Stimulated activated memory B cell treated with anti-CD40 and anti-IgM and Interleukin-4, amounts not matched to agents 10 μg/mL and 1 μg/mL and 100 μg/mL, for 72 hours (primary cell): ENCODE results near the gene PPP5C.
"Not testable (repeated sequence)": the region's sequence is repeated elsewhere in the genome, so short reads cannot be mapped to it uniquely, and the experiment has no call there.

ENCODE experiments used
- ATAC-seq: fragments of 150-1000 bp; cut with Tn5 transposase; 2 replicates; pipeline ENCODE4 v1.10.0; 2021
- H3K27ac Mint-ChIP-seq: one replicate; pipeline ENCODE4 v1.8.0; 2022; ENCODE audit warnings: mild to moderate bottlenecking, mixed read lengths
- H3K27me3 Mint-ChIP-seq: one replicate; pipeline ENCODE4 v1.8.0; 2022; ENCODE audit warnings: mixed read lengths
- H3K36me3 Mint-ChIP-seq: one replicate; pipeline ENCODE4 v1.8.0; 2022; ENCODE audit warnings: mixed read lengths
- H3K4me1 Mint-ChIP-seq: one replicate; pipeline ENCODE4 v1.8.0; 2022; ENCODE audit warnings: mixed read lengths
- H3K4me3 Mint-ChIP-seq: one replicate; pipeline ENCODE4 v1.8.0; 2022; ENCODE audit warnings: mild to moderate bottlenecking, moderate library complexity, mixed read lengths
- H3K9me3 Mint-ChIP-seq: one replicate; pipeline ENCODE4 v1.8.0; 2022; ENCODE audit warnings: mixed read lengths

Gene PPP5C, protein sequence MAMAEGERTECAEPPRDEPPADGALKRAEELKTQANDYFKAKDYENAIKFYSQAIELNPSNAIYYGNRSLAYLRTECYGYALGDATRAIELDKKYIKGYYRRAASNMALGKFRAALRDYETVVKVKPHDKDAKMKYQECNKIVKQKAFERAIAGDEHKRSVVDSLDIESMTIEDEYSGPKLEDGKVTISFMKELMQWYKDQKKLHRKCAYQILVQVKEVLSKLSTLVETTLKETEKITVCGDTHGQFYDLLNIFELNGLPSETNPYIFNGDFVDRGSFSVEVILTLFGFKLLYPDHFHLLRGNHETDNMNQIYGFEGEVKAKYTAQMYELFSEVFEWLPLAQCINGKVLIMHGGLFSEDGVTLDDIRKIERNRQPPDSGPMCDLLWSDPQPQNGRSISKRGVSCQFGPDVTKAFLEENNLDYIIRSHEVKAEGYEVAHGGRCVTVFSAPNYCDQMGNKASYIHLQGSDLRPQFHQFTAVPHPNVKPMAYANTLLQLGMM

DNA sequence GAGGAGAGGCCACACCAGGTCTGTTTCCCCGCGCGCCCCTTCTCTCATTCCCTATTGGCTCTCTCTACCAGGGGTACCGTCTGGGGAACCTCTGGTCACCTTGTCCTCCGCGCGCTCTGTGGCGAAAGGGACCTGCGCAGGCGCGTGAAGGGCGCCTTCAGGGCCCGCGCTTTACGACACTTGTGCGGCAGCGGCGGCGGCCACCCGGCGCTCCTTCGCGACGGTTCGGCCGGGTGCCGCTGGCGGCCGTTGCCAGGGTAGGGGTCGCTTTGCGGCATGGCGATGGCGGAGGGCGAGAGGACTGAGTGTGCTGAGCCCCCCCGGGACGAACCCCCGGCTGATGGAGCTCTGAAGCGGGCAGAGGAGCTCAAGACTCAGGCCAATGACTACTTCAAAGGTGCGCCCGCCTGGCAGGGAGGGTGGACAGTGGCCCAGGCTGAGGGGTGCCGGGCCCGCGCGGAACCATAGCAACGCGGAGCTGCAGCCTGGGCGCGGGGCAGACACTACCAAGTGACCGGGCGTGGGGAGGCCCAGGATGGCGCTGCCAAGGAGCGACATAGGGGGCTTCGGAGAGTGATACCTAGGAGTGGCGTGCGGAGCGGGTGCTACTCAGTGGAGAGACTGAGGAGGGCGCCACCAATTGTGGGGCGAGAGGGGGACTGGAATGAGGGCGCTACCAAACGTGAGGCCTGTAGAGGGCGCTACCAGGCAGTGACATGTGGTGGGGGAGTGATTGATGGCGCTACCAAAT lies at the start of gene PPP5C:
Gene PPP5C, plus strand, starts transcription at position 267 of the 751 bp plus-strand sequence. Its CDS starts 10 bp downstream, at position 277.
- H3K27ac Mint-ChIP-seq: peak within 1 kb of the TSS; percentile 86
- peak; percentile 87 for ATAC-seq
- H3K9me3 Mint-ChIP-seq: no peaks in the 10 kb centered on the region
- H3K36me3 Mint-ChIP-seq: peaks cover 29% of the 10 kb centered on the region
- peaks cover 25% of the 10 kb centered on the region for H3K27me3 Mint-ChIP-seq
- peaks cover 51% of the 10 kb centered on the region for H3K4me1 Mint-ChIP-seq
- peak within 1 kb of the TSS; percentile 91 for H3K4me3 Mint-ChIP-seq

DNA sequence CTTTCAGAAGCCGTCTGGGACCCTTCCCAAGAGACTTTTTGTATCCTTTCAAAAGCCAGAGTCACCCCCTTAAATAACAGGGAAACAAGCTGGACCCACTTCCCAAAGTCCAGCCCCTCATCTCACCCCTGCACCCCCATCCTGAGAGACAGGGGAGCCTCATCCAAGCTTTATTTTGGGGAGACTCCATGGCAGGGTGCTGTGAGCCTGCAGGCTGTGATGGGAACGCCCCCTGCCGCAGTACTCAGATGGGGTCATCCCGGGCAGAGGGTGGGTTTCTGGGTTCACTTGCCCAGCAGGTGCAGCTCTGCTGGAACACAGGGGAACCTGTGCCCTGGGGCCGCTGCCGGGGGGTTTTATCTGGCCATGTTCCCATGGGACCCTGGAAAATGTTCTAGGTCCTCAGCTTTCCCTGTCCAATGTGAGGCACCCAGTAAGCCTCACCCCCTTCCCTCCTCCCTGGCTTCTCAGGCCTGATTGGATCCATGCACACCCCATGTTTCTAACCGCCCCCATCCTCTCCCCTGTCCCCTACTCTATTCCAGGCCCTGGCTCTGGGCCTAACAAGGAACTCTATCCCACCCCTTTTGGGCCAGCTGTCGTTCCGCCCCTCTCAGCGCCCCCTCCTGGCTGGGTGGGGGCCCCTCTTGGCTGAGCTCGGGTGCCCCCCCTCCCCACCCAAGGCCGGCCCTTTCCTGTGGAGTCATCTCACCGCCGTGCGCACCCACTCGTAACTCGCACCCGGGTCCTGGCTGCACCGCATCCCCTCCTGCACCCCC lies 49.0 kb upstream of the PPP5C start:
- H3K4me1 Mint-ChIP-seq: peaks cover 7% of the 10 kb centered on the region
- no peaks in the 10 kb centered on the region for H3K9me3 Mint-ChIP-seq
- H3K4me3 Mint-ChIP-seq: no peak overlapping the region
- peaks cover 45% of the 10 kb centered on the region for H3K27me3 Mint-ChIP-seq
- no peak for ATAC-seq
- H3K36me3 Mint-ChIP-seq: no peaks in the 10 kb centered on the region
- H3K27ac Mint-ChIP-seq: no peak overlapping the region

DNA sequence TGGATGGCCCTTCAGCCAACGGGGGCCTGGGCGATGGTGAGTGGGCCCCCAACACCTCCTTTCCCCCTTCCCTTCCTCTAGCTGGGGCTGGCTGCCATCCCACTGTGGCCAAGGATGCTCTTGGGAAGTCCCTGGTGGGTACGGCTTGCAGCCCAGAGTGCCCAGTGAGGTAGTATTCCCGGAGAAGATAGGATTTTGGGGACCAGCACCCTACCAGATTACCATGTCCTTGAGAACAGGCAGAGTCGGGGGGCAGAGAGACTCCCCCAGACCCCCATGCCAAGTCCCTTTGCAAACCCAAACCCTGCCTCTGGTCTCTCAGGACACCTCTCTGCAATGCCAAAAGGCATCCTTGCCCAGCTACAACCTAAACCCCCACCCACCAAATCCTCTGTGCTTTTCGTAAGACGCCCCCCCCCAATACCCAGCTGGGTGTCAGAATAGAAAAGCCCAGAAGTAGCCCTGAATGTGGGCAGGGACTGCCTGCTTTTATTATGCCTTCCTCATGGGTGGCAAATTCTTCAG lies 48.3 kb upstream of the PPP5C start:
- Mint-ChIP-seq H3K4me3 (no peak overlapping the region), H3K27ac (no peak overlapping the region), H3K9me3 (no peaks in the 10 kb centered on the region), H3K4me1 (peaks cover 7% of the 10 kb centered on the region), H3K27me3 (peaks cover 45% of the 10 kb centered on the region), H3K36me3 (no peaks in the 10 kb centered on the region)
- ATAC-seq: no peak

DNA sequence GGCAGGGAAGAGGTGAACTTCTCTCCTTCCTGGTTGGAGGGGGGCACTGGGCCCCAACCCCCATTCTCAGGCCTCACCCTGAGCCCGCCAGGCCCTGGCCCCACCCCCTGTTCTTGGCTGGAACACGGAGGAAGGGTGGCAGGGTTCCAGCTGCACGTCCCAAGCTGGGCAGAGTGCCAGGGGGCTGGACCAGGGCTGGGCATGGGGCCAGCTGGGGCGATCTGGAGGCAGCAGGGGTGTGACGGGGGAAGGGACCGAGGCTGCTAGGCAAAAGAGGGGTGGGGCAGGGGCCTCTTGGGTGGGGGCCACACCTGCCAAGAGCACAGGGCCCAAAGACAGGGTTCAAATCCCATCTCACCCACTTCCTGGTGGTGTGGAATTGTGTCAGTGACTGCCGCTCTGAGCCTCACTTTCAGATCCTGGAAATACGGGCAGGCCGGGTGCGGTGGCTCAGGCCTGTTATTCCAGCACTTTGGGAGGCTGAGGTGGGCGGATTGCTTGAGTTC lies 47.8 kb upstream of the PPP5C start:
- ATAC-seq: no peak
- H3K4me3 Mint-ChIP-seq: no peak overlapping the region
- no peaks in the 10 kb centered on the region for H3K36me3 Mint-ChIP-seq
- peaks cover 2% of the 10 kb centered on the region for H3K9me3 Mint-ChIP-seq
- no peak overlapping the region for H3K27ac Mint-ChIP-seq
- peaks cover 45% of the 10 kb centered on the region for H3K27me3 Mint-ChIP-seq
- H3K4me1 Mint-ChIP-seq: peaks cover 7% of the 10 kb centered on the region

DNA sequence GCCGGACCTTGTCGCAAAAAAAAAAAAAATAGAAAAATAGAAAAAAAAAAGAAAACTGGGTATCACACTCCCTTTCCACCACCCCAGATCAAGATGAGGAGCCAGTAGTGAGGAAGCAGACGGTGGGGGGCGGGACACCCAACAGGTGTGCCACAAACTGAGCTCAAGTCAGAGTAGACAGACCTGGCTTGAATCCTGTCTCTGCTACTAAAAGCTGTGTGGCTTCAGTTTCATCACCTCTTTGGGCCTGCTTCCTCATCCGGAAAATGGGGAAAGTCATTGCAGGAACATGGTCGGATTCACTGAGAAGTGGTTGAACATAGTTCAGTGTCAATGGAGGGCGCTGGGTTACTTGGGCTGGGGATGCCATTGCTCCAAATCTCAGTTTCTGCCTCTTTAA lies 47.2 kb upstream of the PPP5C start:
- no peak overlapping the region for H3K27ac Mint-ChIP-seq
- H3K36me3 Mint-ChIP-seq: no peaks in the 10 kb centered on the region
- no peak overlapping the region for H3K4me3 Mint-ChIP-seq
- peaks cover 8% of the 10 kb centered on the region for H3K9me3 Mint-ChIP-seq
- H3K4me1 Mint-ChIP-seq: peaks cover 7% of the 10 kb centered on the region
- peaks cover 39% of the 10 kb centered on the region for H3K27me3 Mint-ChIP-seq
- no peak for ATAC-seq

DNA sequence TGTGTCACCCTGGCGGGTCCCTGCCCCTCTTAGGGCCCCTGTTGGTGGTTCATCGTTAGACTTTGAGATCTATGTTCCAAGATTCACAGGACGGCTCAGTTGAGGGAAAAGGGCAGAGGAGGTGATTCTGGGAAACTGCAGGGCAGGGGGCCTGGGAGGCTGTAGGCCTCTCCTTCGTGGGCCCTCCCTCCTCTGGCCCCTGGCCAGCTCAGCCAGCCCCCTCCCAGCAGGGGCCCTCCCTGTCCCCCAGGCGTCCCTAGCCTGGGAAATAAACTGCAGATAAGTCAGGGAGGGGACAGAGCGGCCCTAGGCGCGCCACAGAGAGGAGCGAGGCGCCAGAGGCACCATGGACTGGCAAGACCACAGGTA lies 43.6 kb upstream of the PPP5C start:
- no peak for ATAC-seq
- Mint-ChIP-seq H3K27me3 (peaks cover 11% of the 10 kb centered on the region), H3K4me1 (no peaks in the 10 kb centered on the region), H3K9me3 (peaks cover 27% of the 10 kb centered on the region), H3K27ac (no peak overlapping the region), H3K4me3 (no peak overlapping the region), H3K36me3 (no peaks in the 10 kb centered on the region)

DNA sequence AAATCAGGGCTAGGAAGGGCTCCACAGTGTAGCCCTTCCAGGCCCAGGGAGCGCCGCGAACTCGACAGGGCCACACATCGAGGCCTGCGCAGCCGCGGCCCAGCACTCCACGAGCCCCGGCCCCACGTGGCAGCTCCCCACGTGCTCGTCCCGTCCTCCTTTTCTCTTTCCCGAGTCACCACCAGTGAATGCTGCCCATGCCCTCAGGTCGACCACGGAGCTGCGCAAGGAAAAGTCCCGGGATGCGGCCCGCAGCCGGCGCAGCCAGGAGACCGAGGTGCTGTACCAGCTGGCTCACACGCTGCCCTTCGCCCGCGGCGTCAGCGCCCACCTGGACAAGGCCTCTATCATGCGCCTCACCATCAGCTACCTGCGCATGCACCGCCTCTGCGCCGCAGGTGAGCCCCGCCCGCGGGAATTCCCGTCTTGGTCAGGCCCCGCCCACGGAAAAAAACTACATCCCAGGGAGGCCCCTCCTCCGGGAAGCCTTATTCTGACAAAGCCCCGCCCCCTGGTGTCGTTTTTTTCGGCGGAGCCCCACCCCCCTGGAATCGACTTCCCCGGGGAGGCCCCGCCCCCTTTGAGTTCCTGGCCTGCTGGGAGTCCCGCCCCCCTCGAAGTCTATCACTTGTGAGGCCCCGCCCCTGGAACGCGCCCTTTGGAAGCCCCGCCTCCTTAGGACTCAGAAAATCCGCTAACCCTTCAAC lies 43.0 kb upstream of the PPP5C start:
- Mint-ChIP-seq H3K9me3 (peaks cover 27% of the 10 kb centered on the region), H3K27me3 (peaks cover 6% of the 10 kb centered on the region), H3K4me3 (no peak overlapping the region), H3K4me1 (no peaks in the 10 kb centered on the region), H3K27ac (no peak overlapping the region), H3K36me3 (no peaks in the 10 kb centered on the region)
- no peak for ATAC-seq

DNA sequence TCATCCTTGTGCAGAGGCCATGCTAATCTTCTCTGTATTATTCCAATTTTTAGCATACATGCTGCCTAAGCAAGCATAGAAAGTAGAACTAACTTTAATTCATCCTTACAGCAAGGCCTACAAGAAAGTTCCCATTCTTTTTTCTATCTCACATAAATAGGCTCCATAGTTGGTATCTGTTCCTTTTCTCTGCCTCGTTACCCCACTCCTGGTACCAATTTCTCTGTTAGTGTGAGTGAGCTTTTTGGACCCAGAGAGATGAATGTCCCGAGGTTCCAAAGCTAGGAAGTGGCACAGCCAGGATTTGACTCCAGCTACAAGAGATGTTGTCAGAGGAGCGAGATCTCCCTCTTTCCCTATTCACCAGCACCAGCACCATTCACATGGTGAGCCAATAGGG lies 40.4 kb upstream of the PPP5C start:
- Mint-ChIP-seq H3K4me3 (no peak overlapping the region), H3K4me1 (no peaks in the 10 kb centered on the region), H3K36me3 (no peaks in the 10 kb centered on the region), H3K9me3 (peaks cover 27% of the 10 kb centered on the region), H3K27ac (no peak overlapping the region), H3K27me3 (peaks cover 8% of the 10 kb centered on the region)
- no peak for ATAC-seq

DNA sequence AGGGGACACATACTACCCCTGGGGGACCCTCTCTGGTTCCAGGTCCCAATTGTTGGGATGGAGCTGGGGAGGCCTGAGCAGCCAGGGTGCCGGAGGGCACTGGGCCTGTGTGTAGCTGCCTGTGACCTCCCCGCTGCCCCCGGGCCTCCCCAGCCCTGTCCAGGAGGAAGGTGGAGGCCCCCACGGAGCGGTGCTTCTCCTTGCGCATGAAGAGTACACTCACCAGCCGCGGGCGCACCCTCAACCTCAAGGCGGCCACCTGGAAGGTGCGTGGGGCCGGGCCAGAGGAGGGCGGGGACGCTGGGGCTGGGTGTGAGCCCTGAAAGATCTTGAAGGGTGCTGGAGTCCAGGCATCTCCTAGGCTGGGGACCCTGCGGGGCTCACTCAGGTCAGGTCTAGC lies 38.4 kb upstream of the PPP5C start:
- no peaks in the 10 kb centered on the region for H3K36me3 Mint-ChIP-seq
- peak; percentile 35 for ATAC-seq
- no peaks in the 10 kb centered on the region for H3K4me1 Mint-ChIP-seq
- H3K27ac Mint-ChIP-seq: no peak overlapping the region
- peaks cover 8% of the 10 kb centered on the region for H3K27me3 Mint-ChIP-seq
- no peak overlapping the region for H3K4me3 Mint-ChIP-seq
- H3K9me3 Mint-ChIP-seq: peaks cover 27% of the 10 kb centered on the region

DNA sequence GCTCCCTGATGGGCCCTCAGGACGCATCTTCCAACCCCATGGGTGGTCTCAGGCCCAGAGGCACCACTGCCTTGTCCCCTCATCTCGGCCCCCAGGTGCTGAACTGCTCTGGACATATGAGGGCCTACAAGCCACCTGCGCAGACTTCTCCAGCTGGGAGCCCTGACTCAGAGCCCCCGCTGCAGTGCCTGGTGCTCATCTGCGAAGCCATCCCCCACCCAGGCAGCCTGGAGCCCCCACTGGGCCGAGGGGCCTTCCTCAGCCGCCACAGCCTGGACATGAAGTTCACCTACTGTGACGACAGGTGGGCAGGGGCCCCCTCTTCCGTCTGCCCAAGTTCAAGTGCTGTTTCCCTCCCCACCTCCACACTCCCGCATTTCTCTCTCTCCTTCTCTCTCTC lies 37.8 kb upstream of the PPP5C start:
- H3K4me3 Mint-ChIP-seq: no peak overlapping the region
- ATAC-seq: no peak
- H3K4me1 Mint-ChIP-seq: no peaks in the 10 kb centered on the region
- no peaks in the 10 kb centered on the region for H3K36me3 Mint-ChIP-seq
- no peak overlapping the region for H3K27ac Mint-ChIP-seq
- H3K27me3 Mint-ChIP-seq: peaks cover 8% of the 10 kb centered on the region
- H3K9me3 Mint-ChIP-seq: peaks cover 25% of the 10 kb centered on the region

DNA sequence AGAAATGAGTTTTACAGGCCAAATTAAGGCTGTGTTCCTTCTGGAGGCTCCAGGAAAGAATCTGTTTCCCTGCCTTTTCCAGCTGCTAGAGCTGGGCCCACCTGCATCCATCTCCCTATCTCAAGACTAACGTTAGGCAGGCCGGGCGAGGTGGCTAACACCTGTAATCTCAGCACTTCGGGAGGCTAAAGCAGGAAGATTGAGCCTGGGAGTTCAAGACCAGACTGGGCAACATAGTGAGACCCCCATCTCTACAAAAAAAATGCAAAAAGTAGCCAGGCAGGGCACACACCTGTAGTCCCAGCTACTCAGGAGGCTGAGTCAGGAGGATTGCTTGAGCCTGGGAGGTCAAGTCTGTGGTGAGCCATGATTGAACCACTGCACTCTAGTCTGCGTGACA lies 35.4 kb upstream of the PPP5C start:
- no peak overlapping the region for H3K27ac Mint-ChIP-seq
- H3K9me3 Mint-ChIP-seq: peaks cover 10% of the 10 kb centered on the region
- peaks cover 8% of the 10 kb centered on the region for H3K27me3 Mint-ChIP-seq
- ATAC-seq: no peak
- H3K4me3 Mint-ChIP-seq: no peak overlapping the region
- H3K4me1 Mint-ChIP-seq: no peaks in the 10 kb centered on the region
- H3K36me3 Mint-ChIP-seq: no peaks in the 10 kb centered on the region

DNA sequence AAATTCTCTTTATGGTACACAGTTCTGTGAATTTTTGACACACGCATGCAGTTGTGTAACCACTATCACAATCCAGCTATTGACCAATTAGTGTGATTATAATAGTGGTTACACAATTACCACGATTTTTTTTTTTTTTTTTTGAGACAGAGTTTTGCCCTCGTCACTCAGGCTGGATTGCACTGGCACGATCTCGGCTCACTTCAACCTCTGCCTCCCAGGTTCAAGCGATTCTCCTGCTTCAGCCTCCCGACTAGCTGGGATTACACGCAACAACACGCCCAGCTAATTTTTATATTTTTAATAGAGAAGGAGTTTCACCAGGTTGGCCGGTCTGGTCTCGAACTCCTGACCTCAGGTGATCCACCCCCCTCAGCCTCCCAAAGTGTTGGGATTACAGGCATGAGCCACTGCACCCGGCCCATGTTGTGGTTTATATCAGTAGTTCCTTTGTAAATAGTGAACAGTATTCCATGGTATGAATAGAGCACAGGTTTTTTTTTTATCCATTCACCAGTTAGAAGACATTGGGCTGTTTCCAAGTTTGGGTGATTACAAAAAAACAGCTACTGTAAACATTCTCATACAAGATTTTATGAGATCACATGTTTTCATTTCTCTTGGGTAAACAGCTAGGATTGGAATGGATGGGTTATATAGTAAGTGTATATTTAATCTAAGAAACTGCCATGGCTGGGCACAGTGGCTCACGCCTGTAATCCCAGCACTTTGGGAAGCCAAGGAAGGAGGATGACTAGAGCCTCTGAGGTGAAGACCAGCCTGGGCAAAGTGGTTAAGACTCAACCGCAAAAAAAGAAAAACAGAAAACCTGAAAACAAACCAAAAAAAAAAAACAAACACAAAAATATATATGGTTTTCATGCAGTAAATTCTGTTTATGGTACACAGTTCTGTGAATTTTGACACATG lies 33.1 kb upstream of the PPP5C start:
- not testable (repeated sequence) for H3K9me3 Mint-ChIP-seq, H3K27me3 Mint-ChIP-seq, H3K36me3 Mint-ChIP-seq, H3K4me1 Mint-ChIP-seq, H3K4me3 Mint-ChIP-seq, ATAC-seq, H3K27ac Mint-ChIP-seq

DNA sequence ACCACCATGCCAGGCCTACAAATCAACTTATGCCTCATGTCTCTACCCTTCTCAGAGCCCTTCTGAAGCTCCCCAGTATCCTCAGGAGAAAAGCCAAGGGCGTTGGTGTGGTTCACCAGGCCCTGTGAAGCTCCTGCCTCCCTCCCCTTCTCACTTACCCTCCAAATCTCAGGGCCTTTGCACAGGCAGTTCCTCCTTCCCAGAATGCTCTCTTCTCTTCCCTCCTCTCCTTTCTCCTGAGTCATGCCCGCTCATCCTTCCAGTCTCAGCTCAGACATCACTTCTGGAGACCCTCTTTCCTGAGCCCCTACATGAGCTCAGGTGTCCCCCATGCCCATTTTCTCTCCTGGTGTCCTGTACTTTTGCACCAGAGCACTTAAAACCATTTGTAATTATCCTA lies 29.5 kb upstream of the PPP5C start:
- H3K4me1 Mint-ChIP-seq: no peaks in the 10 kb centered on the region
- H3K27ac Mint-ChIP-seq: no peak overlapping the region
- peaks cover 5% of the 10 kb centered on the region for H3K9me3 Mint-ChIP-seq
- H3K4me3 Mint-ChIP-seq: no peak overlapping the region
- no peaks in the 10 kb centered on the region for H3K36me3 Mint-ChIP-seq
- H3K27me3 Mint-ChIP-seq: no peaks in the 10 kb centered on the region
- ATAC-seq: no peak

DNA sequence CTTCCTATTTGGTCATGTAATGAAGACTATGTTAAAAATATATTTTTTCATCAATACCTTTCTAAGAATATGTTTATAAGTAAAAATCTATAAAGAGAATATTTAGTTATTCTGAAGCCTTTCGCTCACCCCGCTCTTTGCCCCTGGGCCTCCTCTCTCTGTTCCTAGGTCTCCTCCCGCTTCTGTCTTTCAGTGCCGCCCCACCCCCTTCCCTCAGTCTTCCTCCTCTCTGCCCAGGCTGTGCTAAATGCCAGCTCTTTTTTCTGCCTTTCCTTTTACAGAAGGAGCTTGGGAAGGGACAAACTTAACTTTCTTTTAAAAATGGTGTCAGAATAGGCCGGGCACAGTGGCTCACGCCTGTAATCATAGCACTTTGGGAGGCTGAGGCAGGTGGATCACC lies 27.3 kb upstream of the PPP5C start:
- no peaks in the 10 kb centered on the region for H3K36me3 Mint-ChIP-seq
- no peaks in the 10 kb centered on the region for H3K4me1 Mint-ChIP-seq
- no peak overlapping the region for H3K27ac Mint-ChIP-seq
- H3K4me3 Mint-ChIP-seq: no peak overlapping the region
- H3K27me3 Mint-ChIP-seq: no peaks in the 10 kb centered on the region
- H3K9me3 Mint-ChIP-seq: peaks cover 5% of the 10 kb centered on the region
- ATAC-seq: no peak
